ENCODE results near the gene MAPK6.
A peak's percentile ranks its signal among the peaks of the same experiment; 100 is the strongest.
"Not testable (repeated sequence)": the region's sequence is repeated elsewhere in the genome, so short reads cannot be mapped to it uniquely, and the experiment has no call there.

MAPK6 gene

GRCh38 chr15:52071570-52071969 lies 52.6 kb downstream of the MAPK6 start:
- Mint-ChIP-seq H3K27ac (no peak overlapping the region), H3K4me3 (no peak overlapping the region), H3K9me3 (no peaks in the 10 kb centered on the region), H3K4me1 (peaks cover 14% of the 10 kb centered on the region), H3K27me3 (peaks cover 5% of the 10 kb centered on the region), H3K36me3 (peaks cover 2% of the 10 kb centered on the region)
- DNase-seq = no peak
- CTCF ChIA-PET = interaction anchor here (1.2 to 1.9 kb wide), 2 partner anchors 9 to 50 kb away, joined by 3 to 8 read pairs; no protein-coding TSS in a partner anchor

- Mint-ChIP-seq H3K36me3 (no peaks in the 10 kb centered on the region), H3K27me3 (no peaks in the 10 kb centered on the region), H3K4me3 (no peak overlapping the region), H3K4me1 (peaks cover 3% of the 10 kb centered on the region), H3K9me3 (no peaks in the 10 kb centered on the region), H3K27ac (no peak overlapping the region)
- CTCF ChIA-PET = interaction anchor here (0.7 to 4.6 kb wide), 15 partner anchors 8 to 427 kb away, joined by 3 to 39 read pairs (median 6); partner anchors contain the start of gene LEO1
- DNase-seq = no peak
These were observed 58.1 kb downstream of the MAPK6 start for GRCh38 chr15:52076889-52077781.

GRCh38 chr15:52078197-52078875 lies 59.3 kb downstream of the MAPK6 start:
- Mint-ChIP-seq H3K27ac (no peak overlapping the region), H3K4me3 (no peak overlapping the region), H3K36me3 (no peaks in the 10 kb centered on the region), H3K27me3 (no peaks in the 10 kb centered on the region), H3K4me1 (peaks cover 15% of the 10 kb centered on the region), H3K9me3 (no peaks in the 10 kb centered on the region)
- no peak for DNase-seq
- CTCF ChIA-PET = interaction anchor here (0.7 to 4.6 kb wide), 28 partner anchors 9 to 428 kb away, joined by 3 to 39 read pairs (median 5); partner anchors contain the start of gene LEO1

GRCh38 chr15:52078876-52079700 lies 60.1 kb downstream of the MAPK6 start:
- peak; percentile 89 for DNase-seq
- Mint-ChIP-seq H3K9me3 (no peaks in the 10 kb centered on the region), H3K27ac (peak overlapping the region; percentile 3), H3K4me3 (no peak overlapping the region), H3K27me3 (no peaks in the 10 kb centered on the region), H3K4me1 (peaks cover 21% of the 10 kb centered on the region), H3K36me3 (no peaks in the 10 kb centered on the region)
- CTCF ChIA-PET = interaction anchor here (0.7 to 4.6 kb wide), 28 partner anchors 8 to 175 kb away, joined by 3 to 39 read pairs (median 5); partner anchors contain the start of gene LEO1

GRCh38 chr15:52080031-52080430 lies 61.0 kb downstream of the MAPK6 start:
- CTCF ChIA-PET = interaction anchor here (1.3 to 4.6 kb wide), 9 partner anchors 9 to 129 kb away, joined by 3 to 39 read pairs (median 7); no protein-coding TSS in a partner anchor
- H3K4me3 Mint-ChIP-seq = no peak overlapping the region
- H3K27ac Mint-ChIP-seq = no peak overlapping the region

GRCh38 chr15:52080706-52081392 lies 61.8 kb downstream of the MAPK6 start:
- H3K4me3 Mint-ChIP-seq = no peak overlapping the region
- peaks cover 21% of the 10 kb centered on the region for H3K4me1 Mint-ChIP-seq
- H3K36me3 Mint-ChIP-seq = no peaks in the 10 kb centered on the region
- H3K27me3 Mint-ChIP-seq = no peaks in the 10 kb centered on the region
- H3K27ac Mint-ChIP-seq = no peak overlapping the region
- CTCF ChIA-PET = interaction anchor here (1.2 to 3.0 kb wide), 6 partner anchors 10 to 128 kb away, joined by 3 to 8 read pairs (median 6); no protein-coding TSS in a partner anchor
- DNase-seq = no peak
- H3K9me3 Mint-ChIP-seq = no peaks in the 10 kb centered on the region

More at GRCh38 chr15:52080031-52080430, 61.0 kb downstream of the MAPK6 start:
- H3K36me3 Mint-ChIP-seq = no peaks in the 10 kb centered on the region
- no peaks in the 10 kb centered on the region for H3K27me3 Mint-ChIP-seq
- no peaks in the 10 kb centered on the region for H3K9me3 Mint-ChIP-seq
- H3K4me1 Mint-ChIP-seq = peaks cover 21% of the 10 kb centered on the region
- no peak for DNase-seq

- DNase-seq = no peak
- H3K4me3 Mint-ChIP-seq = no peak overlapping the region
- no peaks in the 10 kb centered on the region for H3K9me3 Mint-ChIP-seq
- H3K27ac Mint-ChIP-seq = no peak overlapping the region
- no peaks in the 10 kb centered on the region for H3K27me3 Mint-ChIP-seq
- peaks cover 21% of the 10 kb centered on the region for H3K4me1 Mint-ChIP-seq
- CTCF ChIA-PET = interaction anchor here (0.7 to 2.4 kb wide), 7 partner anchors 8 to 171 kb away, joined by 3 to 7 read pairs (median 3); no protein-coding TSS in a partner anchor
- H3K36me3 Mint-ChIP-seq = no peaks in the 10 kb centered on the region
These were observed 63.4 kb downstream of the MAPK6 start for GRCh38 chr15:52082197-52083036.

GRCh38 chr15:52083037-52083359 lies 64.0 kb downstream of the MAPK6 start:
- peaks cover 21% of the 10 kb centered on the region for H3K4me1 Mint-ChIP-seq
- not testable (repeated sequence) for DNase-seq, H3K27ac Mint-ChIP-seq, H3K27me3 Mint-ChIP-seq, H3K9me3 Mint-ChIP-seq, H3K4me3 Mint-ChIP-seq, H3K36me3 Mint-ChIP-seq
- CTCF ChIA-PET = interaction anchor here (0.7 to 1.9 kb wide), 6 partner anchors 9 to 183 kb away, joined by 3 to 4 read pairs (median 3); no protein-coding TSS in a partner anchor

GRCh38 chr15:52083603-52084002 lies 64.6 kb downstream of the MAPK6 start:
- CTCF ChIA-PET = interaction anchor here (0.7 to 1.9 kb wide), 6 partner anchors 9 to 184 kb away, joined by 3 to 4 read pairs (median 3); no protein-coding TSS in a partner anchor
- Mint-ChIP-seq H3K36me3 (no peaks in the 10 kb centered on the region), H3K27ac (no peak overlapping the region), H3K4me1 (peaks cover 21% of the 10 kb centered on the region), H3K9me3 (no peaks in the 10 kb centered on the region), H3K27me3 (no peaks in the 10 kb centered on the region), H3K4me3 (no peak overlapping the region)
- DNase-seq = no peak

GRCh38 chr15:52085299-52085698 lies 66.3 kb downstream of the MAPK6 start:
- Mint-ChIP-seq H3K27me3 (no peaks in the 10 kb centered on the region), H3K4me1 (peaks cover 19% of the 10 kb centered on the region), H3K36me3 (no peaks in the 10 kb centered on the region), H3K9me3 (peaks cover 4% of the 10 kb centered on the region), H3K4me3 (no peak overlapping the region), H3K27ac (no peak overlapping the region)
- CTCF ChIA-PET = no interaction called here
- DNase-seq = no peak

GRCh38 chr15:52086011-52086786 lies 67.2 kb downstream of the MAPK6 start:
- peaks cover 6% of the 10 kb centered on the region for H3K9me3 Mint-ChIP-seq
- CTCF ChIA-PET = no interaction called here

GRCh38 chr15:52090193-52090592 lies 71.2 kb downstream of the MAPK6 start:
- H3K27me3 Mint-ChIP-seq = peaks cover 17% of the 10 kb centered on the region
- no peak overlapping the region for H3K27ac Mint-ChIP-seq
- H3K4me3 Mint-ChIP-seq = no peak overlapping the region
- no peaks in the 10 kb centered on the region for H3K4me1 Mint-ChIP-seq
- H3K9me3 Mint-ChIP-seq = peaks cover 6% of the 10 kb centered on the region
- H3K36me3 Mint-ChIP-seq = no peaks in the 10 kb centered on the region
- CTCF ChIA-PET = no interaction called here
- no peak for DNase-seq

More at GRCh38 chr15:52086011-52086786, 67.2 kb downstream of the MAPK6 start:
- no peak for DNase-seq
- H3K36me3 Mint-ChIP-seq = no peaks in the 10 kb centered on the region
- no peak overlapping the region for H3K4me3 Mint-ChIP-seq
- H3K27ac Mint-ChIP-seq = no peak overlapping the region
- H3K4me1 Mint-ChIP-seq = peaks cover 19% of the 10 kb centered on the region
- H3K27me3 Mint-ChIP-seq = no peaks in the 10 kb centered on the region
